Brain pericyte (primary cell): ENCODE data around the gene SLC6A11.

ENCODE experiments used
- DNase-seq: peaks from one replicate; pipeline ENCODE4 v3.0.0-alpha.2; 2012; ENCODE audit warnings: low read depth, low spot score

Gene SLC6A11

DNA sequence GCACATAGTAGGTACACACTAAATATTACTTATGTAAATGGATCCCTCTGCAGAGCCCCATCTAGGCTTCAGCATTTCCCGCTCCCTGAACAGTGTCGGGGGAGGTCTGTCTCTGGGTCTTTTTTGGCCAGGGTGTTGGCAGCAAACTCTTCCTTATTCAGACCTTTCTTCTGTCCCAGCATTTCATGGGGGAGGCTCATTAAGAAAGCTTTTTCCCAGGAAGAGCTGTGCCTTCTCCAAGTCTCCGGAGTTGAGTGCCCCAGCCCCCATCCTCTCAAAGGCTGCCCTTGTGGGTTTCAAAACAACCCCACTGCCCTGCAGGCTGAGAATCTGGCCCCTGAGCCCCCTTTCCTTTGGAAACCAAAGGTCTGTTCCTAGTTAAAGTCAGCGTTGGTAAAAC lies 25.1 kb downstream of the SLC6A11 start:
- no peak for DNase-seq

DNA sequence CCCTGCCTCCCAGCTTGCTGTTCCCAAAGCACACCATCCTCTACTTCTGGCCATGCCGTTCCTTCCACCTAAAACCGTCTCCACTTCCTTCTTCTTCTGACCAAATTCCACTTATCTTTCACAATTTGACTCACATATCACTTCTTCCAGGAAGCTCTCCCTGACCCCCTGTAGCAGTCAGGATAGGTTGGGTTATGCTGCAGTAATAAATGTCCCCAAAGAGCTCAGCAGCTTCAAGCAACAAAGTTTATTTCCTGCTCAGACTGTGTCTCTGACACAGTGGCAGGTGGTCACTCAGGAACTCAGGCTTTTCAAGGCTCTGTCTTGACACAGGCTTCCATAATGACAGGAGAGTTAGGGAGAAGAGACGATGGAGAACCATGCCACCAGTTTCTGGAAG lies 27.4 kb downstream of the SLC6A11 start:
- no peak for DNase-seq

DNA sequence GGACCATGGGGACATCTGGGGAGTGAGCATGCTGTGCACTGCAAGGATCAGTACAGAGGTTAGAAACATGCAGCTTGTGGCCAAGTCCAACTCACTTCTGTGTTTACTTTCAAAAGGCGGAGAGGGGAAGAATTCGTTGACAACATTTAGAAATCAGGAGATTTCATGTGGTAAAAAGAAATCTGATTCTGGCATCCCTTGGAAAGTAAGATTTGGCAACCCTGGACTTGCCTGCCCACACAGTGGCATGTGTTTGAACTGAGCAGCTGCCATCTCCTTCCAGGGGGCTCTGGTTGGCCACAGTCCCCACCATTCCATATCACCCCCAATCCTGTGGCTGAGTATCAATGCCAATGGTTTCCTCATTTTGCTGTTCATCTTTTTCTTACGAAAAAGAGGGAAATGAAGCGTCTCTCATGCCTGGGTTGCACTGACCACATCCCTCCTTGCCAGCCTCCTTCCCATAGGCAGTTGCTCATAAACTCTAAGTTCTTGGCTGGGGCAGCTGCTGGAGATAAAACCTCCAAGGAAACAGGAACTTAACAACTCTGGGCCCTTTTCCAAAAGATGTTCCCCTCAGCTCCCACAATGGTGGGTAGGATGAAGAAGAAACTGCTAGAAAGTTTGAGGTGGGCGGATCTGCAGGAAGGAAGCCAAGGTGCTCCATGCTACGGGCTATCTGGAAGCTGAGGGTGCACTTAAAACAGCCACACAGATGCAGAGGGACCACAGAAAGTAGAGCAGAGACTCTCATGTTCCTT lies 29.2 kb downstream of the SLC6A11 start:
- no peak for DNase-seq

DNA sequence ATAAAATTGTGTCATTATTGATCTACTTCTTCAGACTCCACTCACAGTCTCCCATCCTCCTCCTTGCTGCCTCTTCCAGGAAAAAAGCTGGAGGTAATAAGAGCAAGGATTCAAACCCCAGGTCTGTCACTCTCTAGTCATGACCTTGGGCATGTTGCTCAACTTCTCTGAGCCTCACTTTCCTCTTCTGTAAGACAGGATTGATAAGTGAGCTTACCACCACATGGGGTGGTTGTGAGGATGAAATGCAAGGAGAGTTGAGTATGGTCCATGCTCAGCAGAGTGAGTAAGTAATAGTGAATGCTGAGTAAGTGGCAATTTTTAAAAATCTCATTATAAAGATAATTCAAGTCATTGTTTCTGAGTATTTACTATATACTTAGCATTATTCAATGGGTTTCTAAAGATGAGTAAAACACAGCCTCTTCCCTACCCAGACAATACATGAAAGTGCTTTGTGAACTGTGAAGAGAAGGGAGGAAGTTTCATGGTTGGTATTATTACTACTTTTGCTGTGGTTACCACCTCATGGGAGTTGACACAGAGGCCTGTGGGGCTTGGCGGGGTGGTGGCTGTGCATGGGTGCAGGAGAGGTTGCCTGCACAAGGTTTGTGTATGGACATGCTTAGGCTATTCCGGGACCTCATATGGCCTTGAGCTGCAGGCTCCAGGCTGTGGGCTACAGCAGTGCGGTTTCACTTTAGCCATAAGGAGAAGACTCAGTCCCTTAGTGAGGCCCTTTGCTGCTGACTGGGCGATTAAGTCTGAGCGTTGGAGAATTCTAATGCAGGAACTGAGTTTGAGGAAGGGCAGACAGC lies 30.0 kb downstream of the SLC6A11 start:
- no peak for DNase-seq

DNA sequence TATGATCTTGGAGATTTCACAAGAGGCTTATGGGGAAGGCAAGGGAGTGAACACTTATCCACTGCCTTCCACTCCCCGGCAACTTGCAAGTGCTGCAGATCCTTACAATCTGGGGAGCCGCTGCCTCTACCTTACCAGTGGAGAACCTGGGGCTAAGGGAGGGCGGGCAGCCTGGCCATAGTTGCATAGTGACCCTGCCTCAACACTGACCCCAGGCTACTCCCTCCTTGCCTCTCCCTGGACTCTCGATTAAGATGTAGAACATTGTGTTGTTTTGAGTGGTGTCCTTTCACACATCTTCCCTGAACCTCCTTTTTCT lies 30.6 kb downstream of the SLC6A11 start:
- DNase-seq = no peak

DNA sequence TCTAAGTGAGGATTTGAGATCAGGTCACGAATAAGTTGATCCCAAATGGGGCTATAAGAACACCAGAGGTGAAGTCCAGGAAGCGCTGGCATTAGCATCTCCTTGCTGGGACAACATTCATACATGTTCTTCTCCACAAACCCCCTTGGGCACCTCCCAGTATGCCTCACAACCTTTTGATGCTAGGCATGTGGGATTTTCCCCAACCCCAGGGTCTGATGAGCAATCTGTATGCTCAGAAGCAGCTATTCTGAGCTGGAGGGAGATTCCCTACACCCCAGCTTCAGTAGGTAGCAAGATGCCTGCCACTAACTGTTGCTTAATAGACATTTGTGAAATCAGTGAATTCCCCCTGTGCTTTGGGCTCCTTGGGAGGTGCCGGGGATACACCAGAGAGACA lies 32.2 kb downstream of the SLC6A11 start:
- no peak for DNase-seq

DNA sequence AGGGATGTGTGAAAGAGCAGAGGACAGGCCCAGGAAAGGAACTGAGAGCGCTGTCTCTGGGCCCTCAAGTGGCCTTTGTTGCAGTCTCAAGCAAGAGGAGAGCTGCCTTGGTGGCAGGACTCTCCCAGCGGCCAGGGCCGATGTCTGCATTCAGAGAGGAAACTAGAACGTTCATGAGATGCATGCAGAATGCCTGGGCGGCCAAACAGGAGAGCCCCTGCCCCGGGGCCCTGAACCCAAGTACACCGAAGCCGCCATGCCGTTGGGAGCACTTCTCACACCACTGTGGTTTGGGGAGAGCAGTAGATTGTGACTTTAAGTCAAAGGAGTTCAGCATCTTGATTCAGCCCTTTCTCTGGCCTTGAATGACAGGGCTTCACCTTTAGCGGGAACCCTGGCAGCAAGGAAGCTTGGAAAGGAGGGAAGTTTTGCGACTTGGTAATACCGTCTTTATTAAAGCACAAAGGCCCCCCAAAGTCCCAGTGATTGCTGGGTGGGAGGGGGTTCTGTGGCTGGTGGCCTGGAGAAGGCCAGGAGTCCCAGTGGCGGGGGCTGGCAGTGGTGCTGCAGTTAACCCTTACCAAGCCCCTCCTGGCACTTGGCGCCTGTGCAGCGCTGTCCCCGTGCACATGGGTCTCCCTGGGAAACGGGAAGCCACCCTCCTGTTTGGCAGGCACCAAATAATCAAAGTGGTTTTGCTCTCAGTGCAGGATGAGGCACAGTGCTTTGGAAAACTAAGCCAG lies 36.2 kb downstream of the SLC6A11 start:
- DNase-seq = no peak

DNA sequence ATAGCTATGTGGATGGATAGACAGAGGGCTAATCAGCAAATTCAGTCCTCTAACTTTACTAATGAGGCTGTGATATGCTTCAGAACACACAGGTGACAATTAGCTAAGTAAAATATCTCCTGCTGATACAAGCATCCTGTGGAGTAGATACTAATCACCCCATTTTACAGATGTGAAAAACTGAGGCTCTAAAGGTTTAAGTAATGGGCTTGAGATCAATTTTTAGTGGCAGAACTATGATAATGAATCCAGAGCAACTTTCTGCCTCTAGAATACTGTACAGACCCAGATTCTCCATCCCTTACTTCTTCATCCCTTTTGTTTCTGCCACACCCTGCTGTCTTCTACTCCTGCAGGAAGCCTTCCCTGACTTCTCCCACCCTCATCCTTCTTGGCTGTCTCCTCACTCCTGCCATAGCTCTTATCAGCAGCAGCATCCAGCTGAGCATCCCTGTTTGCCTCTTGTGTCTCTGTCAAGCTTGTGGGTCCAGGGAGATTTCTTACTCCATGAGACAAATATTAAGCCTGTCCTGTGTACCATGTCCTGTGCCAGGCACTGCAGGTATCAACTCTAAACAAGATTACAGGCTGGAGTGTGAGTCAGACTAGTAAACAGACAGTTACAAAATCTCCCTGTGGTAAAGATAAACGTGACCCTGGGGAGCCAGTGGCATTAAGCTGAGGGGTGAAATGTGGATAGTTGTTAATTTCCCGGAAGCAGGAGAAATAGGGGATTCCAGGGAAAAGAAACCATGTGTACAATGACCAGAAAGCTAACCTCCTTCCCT lies 39.2 kb downstream of the SLC6A11 start:
- no peak for DNase-seq

DNA sequence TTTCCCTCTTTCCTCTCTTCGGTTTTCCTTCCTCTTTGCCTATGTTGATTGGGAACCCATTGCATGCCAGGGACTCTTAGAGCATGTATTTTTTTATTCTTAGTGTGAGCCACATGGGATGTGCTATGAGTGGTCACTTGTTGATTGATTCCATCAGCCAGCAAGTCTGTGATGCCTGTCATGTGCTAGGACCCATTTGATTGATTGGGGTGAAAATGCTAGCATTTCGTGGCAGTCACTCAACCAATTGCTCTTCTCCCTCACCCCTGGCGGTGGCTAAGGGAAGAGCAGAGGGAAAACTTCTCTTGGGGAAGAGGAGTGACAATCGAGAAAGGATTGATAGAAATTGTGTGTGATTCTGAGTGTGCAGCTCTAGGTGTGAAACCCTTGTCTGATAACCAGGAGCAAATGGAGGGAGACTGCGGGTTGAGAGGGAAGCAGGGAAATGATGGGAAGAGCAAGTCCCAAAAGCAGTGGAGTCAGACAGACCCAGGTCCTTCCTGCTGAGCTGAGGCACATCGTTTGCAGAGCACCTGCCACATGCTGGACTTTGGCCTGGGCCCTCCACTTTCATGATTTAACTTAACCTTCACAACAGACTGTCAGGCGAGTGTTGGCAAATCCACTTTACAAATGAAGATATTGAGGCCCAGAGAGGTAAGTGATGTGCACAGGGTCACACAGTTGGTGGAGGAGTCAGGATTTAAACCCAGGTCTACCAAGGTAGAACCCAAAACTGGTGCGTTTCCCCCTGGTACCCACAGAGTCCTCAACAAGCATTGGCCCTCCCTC lies 40.0 kb downstream of the SLC6A11 start:
- DNase-seq = no peak

DNA sequence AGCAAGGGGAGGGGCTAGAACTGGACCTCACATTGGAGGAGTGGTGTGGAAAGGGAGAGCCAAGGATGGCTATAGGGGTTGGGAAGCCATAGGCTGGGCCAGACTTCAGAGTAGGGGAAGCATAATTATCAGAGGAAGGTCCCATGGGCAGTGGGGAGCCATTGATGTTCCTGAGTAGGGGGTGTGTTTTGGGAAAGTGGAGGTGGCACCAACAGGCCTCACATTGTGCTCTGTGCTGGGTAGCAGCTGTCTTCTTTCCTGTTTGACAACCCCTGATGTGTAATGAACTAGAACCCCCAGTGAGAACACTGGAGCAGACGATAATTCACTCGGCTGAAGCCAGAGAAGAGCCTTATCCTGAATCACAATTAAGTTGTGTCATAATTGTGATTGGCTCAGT lies 41.2 kb downstream of the SLC6A11 start:
- DNase-seq = no peak

DNA sequence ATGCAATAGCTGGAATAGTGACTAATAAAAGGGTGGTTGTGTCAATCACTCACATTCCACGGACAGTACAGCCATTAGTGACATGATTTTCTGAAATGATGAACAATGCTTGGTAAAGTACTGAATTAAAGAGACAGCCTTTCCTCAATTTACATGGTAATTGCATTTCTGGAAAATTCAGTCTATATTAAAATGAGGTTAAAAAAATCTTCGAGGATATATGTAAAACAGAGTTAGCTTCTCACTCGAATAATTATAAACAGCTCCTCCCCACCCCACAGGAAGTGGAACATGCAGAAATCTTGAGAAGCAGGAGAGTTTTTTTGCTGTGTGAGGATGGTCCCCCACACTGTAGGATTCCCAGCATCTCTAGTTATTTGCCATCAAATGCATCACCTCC lies 42.1 kb downstream of the SLC6A11 start:
- DNase-seq = no peak

DNA sequence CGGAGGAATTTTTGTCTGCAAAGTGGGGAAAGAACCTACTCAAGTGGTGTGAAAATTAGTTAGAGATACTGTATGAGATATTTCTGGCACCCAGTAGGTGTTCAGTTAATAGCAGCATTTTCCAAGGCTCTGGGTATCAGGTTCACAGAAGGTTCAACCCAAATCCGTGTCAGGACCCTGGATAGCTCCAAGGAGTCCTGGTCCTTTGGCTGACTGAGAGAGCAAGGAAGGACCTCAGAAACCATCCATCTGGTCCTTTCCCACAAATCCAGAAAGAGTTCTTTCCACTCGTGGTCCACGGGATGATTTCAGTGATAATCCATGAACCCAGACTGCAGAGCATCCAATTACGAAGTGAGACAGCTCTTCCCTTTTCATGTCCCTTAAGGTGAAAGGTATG lies 51.4 kb downstream of the SLC6A11 start:
- no peak for DNase-seq

DNA sequence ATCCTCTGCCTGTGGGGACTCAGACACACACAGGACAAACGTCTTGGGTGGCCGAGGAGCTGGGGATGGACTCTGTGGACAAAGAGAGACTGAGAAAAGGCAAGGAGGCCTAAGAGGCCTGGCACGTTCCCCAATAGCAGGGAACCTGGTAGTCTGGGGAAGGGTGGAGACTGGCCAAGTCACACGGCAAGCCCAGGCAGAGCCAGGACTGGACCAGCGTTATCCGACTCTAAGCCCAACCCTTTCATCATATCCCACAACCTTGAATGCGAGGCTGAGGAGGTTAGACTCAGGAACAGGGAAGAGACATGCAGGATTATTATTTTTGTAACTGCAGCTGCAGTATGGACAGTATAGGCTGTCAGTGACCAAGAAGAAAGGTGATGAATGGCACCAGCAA lies 53.4 kb downstream of the SLC6A11 start:
- no peak for DNase-seq

DNA sequence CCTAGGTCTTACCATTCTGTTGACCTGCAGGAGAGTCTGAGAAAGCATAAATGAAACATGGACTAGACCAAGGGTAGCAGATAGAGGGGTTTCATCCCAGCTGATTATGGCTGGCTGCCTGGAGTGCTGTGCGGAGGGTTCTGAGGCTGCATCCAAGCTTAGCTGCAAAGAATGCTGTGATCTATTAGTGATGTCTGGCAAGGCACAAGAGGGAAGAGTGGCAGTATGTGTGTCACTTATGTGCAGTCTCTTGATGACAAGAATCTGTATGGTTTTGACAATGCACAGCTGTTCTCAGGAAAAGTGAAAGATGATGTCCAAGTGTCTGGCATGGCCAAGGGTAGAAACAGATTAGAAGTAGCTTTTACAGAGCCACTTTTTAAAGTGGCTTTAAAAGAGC lies 54.3 kb downstream of the SLC6A11 start:
- DNase-seq = no peak

DNA sequence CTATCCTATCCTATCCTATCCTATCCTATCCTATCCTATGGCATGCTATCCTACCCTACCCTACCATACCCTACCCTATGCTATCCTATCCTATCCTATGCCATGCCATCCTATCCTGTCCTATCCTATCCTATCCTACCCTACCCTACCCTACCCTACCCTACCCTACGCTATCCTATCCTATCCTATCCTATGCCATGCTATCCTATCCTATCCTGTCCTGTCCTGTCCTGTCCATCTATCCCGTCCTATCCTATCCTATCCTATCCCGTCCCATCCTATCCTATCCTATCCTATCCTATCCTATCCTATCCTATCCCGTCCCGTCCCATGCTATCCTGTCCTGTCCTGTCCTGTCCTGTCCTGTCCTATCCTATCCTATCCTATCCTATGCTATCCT lies 57.4 kb downstream of the SLC6A11 start:
- no peak for DNase-seq

DNA sequence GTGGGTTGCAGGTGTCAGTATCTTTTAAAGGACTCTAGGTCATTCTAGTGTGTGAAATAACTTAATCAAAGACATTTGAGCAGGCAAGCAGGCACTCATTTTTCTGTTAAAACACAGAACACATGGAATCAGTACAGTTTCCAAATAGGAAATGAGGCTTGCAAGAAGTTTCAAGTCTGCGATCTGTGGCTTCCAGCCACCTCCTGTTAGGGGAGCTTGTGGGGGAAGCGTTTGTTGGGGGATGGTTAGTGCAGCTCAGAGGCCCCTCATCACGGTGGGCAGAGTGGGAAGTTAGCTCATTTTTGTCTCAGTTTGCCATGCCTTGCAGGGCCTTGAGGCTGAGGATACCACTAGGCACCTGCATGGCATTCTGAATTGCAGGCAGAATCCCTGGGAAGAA lies 59.9 kb downstream of the SLC6A11 start:
- DNase-seq = no peak

DNA sequence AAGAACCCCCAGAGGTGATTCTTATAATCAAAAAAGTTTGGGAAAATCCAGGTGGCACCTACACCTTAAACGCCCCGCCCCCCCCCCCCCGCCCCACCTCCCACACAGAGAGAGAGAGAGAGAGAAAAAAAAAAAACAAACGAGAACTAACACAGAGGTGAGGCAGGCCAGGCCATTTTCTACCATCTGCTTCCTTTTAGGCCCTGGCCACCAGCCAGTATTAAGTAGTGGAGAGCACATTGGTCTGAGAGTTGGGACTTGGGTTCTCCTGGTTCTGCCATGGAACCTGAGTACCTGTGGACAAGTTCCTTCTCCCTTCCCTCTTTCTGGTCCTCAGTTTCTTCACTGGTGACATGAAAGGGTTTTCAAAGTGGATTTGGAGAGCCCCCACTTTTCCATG lies 60.6 kb downstream of the SLC6A11 start:
- no peak for DNase-seq

DNA sequence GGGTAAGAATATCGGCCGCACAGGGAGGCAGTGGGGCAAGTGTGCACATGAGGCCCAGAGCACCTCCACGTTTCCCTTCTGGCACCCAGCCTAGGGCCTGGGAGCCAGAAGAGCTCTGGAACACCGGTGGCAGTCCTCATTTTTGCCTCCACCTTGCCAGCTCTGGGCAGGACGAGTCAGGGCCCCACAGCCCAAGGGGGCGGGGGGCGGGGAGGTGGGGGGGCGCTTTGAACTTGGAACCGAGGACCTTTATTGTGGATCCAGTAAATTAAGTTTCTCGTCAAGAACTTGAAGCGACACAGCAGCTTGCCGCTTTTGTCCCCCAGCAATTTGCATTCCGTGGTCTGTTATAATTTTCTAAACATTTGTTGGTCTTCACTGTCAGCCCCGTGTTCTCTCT lies 66.8 kb downstream of the SLC6A11 start:
- no peak for DNase-seq

DNA sequence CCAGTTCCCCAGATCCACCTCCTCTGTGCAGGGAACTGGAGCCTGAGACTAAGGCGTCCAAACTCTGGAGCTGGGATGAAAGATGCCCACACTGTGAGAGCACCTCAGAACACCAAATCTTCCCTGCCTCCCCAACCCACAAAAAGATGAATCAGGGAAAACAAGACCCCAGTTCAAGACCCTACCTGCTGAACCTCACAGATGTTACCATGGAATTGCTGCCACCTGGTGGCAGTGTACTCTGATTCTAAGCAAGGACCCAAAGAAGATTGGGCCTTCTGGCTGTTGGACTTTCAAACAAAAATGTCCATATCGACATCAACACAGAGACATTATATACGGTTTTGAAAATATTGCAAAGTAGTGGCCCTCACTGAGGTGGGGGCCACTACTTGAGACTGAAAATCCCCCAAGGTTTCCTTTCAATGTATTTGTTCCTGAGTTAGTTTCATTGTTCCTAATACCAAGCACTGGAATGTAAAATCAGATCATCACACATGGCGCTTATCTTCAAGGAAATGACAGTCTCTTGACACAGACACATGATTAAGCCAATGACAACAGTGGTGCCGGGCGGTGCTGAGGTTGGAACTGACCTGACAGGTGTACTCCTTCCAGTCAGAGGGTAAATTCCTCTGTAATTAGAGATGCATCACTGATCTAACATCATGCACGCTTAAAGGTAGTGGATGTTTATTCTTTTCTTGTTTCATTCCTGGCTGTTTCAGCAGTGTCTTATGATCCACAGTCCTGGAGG lies 67.6 kb downstream of the SLC6A11 start:
- no peak for DNase-seq

DNA sequence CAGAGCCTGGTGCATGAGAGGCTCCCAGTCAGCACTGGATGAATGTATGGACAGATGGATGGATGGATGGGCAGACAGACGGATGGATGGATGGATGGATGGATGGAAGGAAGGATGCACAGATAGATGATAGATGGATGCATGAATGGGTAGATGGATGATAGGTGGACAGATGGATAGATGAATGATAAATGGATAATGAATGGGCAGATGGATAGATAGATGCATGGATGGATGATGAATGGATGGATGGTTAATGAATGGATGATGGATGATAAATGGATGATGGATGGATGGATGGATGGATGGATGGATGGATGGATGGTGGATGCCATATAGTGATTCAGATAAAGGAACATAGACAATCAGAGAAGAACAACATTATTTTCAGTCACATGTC lies 71.0 kb downstream of the SLC6A11 start:
- DNase-seq = no peak
